HuH-7 (cell line): ENCODE results near the gene ALK.

Experiments used
- DNase-seq: peaks from one replicate; pipeline ENCODE4 v3.0.0; 2011; ENCODE audit warnings: low spot score

Gene ALK

DNA sequence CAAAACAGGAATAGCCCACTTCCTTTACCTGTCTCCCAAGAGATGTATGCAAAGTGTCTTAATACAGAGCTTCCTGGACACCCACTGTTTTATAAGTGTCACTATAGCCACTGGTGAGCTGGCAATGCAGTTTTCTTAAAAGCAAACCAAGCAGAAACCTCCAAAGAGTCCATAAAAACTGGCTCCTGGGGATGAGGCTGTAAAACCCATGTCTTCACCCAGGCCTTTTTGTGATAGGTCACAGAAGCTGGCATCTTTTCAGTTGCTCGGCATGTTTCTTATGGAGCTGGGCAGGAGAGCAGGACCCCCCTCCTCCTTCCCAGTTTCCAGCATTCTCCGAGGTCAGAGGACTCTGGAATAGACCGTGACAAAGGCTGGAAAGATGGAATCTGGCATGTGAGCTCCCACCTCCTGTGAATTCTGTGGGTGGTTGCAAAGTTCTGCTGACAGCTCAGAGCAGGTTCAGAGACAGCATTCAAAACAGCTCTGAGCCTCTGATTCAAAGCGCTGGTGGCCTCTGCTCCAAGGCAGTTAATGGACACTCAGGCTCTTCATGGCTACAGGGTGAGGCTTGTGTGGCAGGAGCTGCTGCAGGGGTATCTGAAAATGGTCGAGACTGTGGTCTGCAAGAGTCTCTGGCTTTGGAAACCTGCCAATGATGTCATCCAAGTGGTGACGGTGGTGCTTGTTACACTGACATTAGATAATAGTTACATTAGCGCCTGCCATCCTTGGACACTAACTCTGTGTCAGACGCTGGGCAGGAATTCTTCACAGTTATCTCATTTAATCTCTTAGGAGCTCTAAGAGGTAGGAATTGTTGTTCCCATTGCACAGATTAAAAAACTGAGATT is 522.8 kb downstream of the ALK start:
- DNase-seq = no peak

GRCh38 chr2:29397713-29398112 is 523.7 kb downstream of the ALK start:
- no peak for DNase-seq

GRCh38 chr2:29397039-29397438 is 524.3 kb downstream of the ALK start:
- DNase-seq = no peak

- DNase-seq = no peak
Measured at GRCh38 chr2:29394981-29395350, 526.4 kb downstream of the ALK start.

DNA sequence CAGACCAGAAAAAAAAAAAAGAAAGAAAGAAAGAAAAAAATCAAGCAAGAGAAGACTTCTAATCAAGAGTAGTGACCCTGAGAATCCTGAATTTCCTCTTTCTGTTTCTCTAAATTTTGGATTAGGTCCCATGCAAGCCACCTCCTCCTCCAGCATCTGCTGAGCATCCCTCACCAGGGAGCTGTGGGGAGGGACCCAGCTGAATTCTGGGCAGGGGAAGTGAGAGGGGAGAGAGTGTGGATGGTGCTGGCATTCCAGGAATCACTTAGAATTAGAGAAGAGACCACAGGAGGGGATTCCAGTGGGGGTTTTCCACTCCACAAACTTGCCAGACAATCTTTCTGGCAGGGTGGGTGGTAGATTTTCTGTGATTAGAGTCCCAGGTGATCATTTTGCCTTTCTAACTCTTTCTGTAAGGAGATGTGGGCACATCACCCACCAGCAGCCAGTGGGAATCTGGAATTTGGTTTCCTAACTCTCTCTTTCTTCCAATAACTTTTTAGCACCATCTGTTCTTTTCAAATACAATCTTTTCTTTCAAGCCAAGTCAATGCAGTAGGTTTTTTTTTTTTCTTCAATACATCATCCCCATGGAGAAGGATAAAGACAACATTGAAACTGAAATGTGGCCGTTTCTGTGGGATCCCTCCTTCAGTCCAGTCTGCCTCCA is 526.9 kb downstream of the ALK start:
- DNase-seq = no peak

DNA sequence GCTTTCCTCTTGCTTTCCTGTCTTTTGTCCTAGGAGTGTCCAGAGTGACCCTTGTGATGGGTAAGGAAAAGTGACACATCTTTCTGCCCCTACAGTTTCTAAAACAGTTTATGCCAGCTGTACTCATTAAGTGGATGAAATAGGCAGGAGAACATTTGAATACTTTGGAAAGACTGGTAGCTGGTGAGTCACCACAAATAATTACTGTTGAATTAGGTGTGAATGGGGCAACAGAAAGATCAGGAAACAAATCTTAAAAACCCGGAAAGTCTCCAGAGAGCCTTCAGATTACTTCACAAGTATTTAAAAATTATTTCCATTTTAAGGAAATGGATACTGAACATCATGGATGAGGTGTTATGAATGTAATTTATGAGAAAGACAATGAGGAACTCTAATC is 527.7 kb downstream of the ALK start:
- no peak for DNase-seq

DNA sequence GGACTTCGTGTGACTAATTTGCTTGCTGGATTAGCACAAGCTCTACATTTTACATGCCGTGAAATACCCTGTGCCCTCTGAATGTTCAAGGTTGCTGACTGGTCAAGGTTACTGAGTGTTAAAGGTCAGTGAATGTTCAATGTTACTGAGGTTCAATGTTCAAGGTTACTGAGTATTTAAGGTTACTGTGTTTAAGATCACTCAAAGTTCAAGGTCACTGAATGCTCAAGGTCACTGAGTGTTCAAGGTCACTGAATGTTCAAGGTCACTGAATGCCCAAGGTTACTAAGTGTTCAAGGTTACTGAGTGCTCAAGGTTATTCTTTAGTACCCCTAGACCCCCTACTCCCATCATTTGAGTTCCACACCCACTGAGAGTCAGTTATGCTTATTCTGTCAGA is 528.6 kb downstream of the ALK start:
- DNase-seq = no peak

DNA sequence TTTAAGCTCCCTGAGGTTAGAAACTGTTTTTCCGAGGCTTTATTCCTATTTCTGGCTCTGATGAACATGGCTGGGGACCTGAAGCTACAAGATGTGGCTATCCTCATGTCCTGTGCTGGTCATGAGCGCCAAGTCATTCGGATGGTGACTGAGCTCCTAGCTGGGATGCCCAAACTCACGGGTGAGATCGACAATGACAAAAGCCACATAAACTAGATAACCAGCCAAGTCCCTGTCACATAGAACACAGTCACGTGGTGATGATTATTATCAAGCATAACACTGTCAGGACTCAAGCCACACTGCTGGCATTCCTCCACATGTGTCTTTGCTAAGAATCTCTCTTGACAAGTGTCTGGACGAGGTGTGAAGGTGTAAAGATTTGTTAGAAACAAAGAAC is 531.2 kb downstream of the ALK start:
- no peak for DNase-seq

DNA sequence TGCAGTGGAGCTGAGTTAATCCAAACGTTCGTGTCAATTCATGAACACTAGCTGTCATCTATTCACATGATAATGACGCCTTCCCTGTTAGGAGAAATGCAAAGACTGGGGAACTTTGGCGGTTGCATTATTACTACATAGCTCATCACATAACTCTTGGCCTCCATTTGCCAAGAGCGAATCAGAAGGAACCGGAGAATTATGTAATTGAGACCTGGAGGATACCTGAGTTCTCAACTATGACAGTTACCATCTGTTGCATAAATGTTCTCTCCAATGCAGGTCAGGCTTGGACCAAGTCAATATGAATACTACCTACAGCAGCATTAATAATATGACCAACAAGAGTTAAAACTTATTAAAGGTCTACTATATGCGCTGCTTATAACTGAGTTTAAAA is 531.7 kb downstream of the ALK start:
- no peak for DNase-seq

- no peak for DNase-seq
Measured at GRCh38 chr2:29388071-29388470, 533.3 kb downstream of the ALK start.

DNA sequence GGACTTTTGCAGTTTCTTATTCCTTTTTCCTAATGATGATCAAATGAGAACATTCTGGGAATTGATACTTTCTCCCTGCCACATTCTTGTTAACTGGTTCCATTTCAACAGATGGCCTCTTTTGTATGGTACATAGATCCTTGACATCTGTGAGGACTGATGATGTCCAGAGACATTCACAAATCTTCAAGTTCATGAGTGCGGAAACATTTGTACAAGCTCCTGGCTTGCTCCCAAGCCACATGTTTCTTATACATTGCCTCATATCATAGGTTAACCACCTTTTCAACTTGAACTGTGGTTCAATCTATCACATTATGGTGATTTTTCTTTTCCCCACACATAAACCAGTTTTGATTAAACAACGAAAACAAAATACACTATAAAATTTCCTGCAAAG is 538.9 kb downstream of the ALK start:
- no peak for DNase-seq

DNA sequence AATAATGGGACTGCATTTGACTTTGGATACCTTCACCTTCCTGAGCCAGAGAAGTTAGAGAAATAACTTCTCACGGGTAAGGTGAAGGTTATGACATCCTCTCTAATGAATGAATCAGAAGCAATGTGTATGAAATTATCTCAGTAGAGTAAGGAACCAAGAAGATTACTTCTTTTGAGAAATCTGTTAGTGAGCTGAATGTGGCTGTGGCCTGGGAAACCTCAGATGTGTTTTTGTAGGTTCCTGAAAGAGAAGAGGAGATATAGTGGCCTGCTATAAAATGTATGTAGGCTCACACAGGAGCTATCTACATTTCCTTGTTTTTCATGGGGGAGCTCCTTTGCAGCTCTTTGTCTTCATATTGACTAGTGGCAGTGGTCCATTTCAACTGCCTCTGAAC is 543.6 kb downstream of the ALK start:
- no peak for DNase-seq

DNA sequence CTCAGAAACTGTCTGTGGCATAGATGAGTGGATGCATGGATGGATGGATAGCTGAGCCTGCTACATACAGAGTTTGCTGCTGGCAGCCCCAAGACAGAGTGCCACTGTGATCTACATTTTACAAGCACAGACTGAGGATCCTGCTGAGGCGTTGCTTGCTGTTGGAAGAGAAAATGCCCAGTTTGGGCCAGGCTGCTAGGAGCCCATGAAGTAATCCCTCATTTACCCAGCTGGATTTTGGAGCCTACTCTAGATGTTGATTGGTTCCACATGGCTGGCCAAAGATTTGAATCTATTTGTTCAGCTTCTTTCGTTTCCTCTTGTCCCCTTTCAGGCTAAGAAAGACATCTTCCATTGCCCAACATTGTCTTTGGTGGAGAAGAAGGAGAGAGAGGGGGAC is 544.8 kb downstream of the ALK start:
- no peak for DNase-seq

DNA sequence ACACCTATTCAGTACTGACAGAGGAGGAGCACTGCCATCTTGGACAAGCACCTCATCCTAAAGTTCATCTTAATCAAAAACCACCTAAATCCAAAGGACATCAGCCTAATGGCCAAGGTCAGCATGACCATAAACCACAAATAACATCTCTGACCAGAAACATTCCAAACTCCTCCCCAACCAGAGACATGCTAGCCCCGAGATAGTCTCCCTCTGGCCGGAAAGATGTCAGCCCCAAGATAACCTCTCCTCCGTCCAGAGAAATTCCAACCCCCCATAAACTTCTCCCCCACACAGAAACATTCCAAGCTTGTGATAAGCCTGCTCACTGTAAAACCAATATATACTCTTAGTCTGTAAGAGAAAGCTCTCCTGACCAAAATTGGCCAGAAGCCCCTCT is 545.5 kb downstream of the ALK start:
- DNase-seq = no peak

DNA sequence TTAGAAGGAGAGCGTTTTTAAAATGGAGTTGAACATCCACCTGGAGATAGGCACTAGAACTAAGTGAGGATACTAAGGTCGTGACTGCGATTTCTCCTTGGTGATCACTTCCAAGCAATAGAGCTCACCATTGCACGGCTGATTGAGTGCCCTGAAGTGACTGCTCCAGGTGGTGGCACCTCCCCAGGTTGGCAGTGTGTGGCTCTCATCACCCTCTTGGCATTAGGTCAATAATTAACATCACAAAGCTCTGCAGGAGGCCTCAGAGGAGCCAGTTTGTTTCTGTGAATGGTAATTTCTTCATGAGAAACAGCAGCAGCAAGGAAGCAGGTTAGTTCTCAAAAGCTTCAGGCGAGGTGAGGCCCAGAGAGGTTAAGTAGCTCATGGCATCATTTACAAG is 546.6 kb downstream of the ALK start:
- no peak for DNase-seq

DNA sequence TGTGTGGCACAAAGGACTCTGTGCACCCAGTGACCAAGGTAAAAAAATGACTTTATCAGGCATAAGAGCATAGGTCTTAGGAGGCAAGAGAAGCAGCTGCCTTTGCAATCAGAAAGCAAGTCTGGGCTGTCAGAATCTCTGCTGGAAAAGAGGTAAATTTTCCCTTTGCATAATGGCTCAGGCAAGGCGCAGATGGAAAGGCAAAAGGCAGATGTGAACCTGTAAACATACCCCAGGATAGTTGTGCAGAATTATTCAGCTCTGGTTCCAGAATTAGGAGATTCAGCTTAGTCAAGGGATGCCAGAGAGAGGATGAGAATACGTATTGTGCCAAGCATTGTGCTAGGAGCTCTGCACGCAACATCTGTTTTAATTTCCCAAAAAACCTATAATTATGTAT is 547.5 kb downstream of the ALK start:
- no peak for DNase-seq

DNA sequence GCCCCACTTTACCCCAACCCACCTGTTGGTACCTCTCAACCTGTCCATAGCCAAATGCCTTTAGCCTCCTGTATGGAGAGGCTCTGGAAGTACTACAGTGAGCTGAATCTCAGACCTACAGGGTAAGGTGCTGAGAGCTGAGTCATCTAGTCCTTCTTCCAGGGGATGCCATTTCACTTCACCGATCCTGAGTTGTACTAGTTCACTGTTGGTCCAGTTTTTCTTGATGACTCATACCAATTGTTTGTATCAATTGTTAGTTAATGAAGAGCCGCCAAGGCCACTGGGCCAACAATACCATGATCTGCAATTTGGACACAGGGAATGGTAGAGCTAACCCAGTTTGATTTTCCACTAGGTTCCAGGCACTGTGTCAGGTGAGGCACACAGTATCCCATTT is 549.2 kb downstream of the ALK start:
- no peak for DNase-seq

DNA sequence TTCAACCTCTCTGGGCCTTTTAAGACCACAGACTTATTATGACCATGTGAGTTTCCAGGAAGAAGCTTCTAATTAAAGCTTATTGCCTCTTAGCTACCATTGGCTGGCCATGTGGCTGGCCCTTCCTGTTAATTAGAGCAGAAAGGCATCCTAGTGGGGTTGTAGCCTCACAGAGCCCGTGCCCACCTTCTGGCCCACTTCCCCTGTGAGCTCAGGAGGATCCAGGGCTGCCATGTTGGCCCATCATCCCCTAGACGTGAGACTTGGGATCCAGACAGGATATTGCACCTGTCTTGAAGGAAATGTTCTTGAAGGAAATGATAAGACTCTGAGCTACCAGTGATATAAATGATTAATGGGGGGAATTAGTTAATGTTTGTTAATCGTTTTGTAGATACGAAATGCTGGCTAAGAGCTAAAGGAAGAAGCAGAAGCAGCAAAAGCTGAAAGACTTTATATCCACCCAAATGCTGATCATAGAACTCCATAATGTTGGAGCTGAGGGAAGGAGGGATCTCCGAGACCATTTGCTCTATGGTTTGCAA is 550.7 kb downstream of the ALK start:
- no peak for DNase-seq

DNA sequence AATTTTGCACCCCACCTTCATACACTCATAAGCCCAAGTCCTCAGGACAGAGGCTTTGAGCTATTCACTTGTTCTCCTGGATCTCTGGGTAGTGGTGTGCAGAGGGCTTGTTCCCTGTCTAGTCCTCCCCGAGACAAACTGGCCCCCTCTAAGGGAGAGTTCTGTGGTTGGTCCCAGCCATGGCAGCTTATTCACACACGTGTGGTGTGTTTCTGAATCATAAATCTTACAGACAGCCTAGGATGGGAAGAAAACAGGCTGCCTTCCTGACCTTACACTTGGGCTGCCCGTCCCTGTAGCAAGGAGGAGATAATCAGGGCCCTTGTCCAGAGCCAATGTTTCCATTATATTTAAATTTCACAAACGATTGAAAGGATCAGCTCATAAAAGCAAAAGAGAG is 551.2 kb downstream of the ALK start:
- no peak for DNase-seq

DNA sequence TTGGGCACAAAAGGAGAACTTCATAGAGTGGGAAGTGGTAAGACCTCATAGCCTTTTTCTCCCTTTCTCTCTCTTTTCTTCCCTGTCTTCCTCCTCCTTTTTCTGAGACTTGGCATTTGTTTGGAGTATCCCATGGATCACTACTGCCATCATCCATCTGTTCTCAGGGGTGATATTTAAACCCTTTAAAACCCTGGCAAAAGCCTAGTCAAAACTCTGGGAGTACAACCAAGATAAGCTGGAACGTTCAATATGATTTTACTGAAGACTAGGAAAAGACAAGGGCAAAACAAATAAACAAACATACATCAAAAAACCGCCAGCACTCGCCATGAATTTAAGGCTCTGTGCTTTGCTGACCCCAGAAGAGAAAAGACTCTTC is 552.7 kb downstream of the ALK start:
- no peak for DNase-seq

- no peak for DNase-seq
Measured at GRCh38 chr2:29367986-29368658, 553.3 kb downstream of the ALK start.

- no peak for DNase-seq
Measured at GRCh38 chr2:29363111-29363510, 558.3 kb downstream of the ALK start.

DNA sequence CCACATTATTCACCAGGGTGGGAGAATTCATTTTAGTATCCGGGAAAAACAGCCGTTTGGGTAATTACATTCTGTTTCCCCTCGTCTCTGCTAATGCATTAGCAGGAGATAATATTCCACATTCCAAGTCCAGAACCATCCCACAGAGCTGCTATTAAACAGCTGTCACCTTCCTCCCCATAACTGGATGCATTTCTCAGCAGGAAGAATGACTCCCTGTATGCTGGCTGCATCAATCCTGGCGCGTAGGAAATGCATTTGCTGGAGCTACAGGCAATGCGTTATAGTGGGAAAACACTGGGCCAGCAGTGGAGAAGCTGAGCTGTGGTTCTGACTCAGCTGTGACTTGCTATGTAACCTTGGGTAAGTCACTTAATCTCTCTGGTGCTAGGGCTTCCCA is 560.2 kb downstream of the ALK start:
- no peak for DNase-seq
